DND-41 (cell line): ENCODE data around the gene TSPAN11.

ENCODE experiments used
- EZH2 ChIP-seq: IDR thresholded peaks from 3 replicates; pipeline ENCODE4 v1.6.1; 2012; ENCODE audit warnings: borderline replicate concordance, low read depth, mild to moderate bottlenecking, moderate library complexity, low read length, inconsistent platforms; ENCODE audit not compliant: severe bottlenecking
- TF ChIP-seq, protein P1 (sequence below): IDR thresholded peaks from 2 replicates; pipeline ENCODE4 v1.5.1; 2012; ENCODE audit warnings: borderline replicate concordance, low read length, moderate library complexity, mild to moderate bottlenecking; ENCODE audit not compliant: poor library complexity, severe bottlenecking; ENCODE audit errors: extremely low read depth

DNA sequence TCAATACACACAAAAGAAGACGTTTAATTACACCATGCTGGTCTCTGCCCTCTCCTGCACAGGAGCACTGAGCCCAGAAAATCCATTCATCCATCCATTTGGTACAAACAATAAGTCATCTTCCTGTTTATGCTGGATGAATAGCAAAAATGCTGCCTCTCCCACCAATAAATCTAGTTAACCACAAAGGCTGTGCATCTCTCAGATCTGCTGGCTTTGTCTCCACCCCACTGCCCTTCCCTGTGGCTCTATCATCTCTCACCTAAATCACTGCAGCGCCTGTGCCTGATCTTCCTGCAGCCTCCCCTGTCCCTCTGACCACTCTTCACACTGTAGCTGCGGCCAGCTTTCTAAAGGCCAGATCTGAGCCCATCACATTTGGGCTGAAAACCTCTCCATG is 74.2 kb downstream of the TSPAN11 start:
- TF ChIP-seq EZH2 = no peak
- TF ChIP-seq, protein P1, sequence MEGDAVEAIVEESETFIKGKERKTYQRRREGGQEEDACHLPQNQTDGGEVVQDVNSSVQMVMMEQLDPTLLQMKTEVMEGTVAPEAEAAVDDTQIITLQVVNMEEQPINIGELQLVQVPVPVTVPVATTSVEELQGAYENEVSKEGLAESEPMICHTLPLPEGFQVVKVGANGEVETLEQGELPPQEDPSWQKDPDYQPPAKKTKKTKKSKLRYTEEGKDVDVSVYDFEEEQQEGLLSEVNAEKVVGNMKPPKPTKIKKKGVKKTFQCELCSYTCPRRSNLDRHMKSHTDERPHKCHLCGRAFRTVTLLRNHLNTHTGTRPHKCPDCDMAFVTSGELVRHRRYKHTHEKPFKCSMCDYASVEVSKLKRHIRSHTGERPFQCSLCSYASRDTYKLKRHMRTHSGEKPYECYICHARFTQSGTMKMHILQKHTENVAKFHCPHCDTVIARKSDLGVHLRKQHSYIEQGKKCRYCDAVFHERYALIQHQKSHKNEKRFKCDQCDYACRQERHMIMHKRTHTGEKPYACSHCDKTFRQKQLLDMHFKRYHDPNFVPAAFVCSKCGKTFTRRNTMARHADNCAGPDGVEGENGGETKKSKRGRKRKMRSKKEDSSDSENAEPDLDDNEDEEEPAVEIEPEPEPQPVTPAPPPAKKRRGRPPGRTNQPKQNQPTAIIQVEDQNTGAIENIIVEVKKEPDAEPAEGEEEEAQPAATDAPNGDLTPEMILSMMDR = no peak
